ENCODE results near the gene ZNF804B.

GRCh38 chr7:89029864-89030263 is 270.4 kb downstream of the ZNF804B start:
- TF ChIP-seq MECOM (CRISPR knock-in tag; IDR thresholded peaks at IDR 0.05): no peak
- TF ChIP-seq PHF8 (IDR thresholded peaks at IDR 0.05; ENCODE audit: borderline replicate concordance, low read length): no peak
- TF ChIP-seq, protein P1, sequence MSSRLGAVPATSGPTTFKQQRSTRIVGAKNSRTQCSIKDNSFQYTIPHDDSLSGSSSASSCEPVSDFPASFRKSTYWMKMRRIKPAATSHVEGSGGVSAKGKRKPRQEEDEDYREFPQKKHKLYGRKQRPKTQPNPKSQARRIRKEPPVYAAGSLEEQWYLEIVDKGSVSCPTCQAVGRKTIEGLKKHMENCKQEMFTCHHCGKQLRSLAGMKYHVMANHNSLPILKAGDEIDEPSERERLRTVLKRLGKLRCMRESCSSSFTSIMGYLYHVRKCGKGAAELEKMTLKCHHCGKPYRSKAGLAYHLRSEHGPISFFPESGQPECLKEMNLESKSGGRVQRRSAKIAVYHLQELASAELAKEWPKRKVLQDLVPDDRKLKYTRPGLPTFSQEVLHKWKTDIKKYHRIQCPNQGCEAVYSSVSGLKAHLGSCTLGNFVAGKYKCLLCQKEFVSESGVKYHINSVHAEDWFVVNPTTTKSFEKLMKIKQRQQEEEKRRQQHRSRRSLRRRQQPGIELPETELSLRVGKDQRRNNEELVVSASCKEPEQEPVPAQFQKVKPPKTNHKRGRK (tag; IDR thresholded peaks at IDR 0.05): no peak
- TF ChIP-seq NCOA2 (IDR thresholded peaks at IDR 0.05; ENCODE audit: partially characterized antibody in 2 of 2): no peak
- no peak for TF ChIP-seq SETDB1 (IDR thresholded peaks at IDR 0.05; ENCODE audit: low read length)
- TF ChIP-seq, protein P2, sequence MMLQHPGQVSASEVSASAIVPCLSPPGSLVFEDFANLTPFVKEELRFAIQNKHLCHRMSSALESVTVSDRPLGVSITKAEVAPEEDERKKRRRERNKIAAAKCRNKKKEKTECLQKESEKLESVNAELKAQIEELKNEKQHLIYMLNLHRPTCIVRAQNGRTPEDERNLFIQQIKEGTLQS (IDR thresholded peaks at IDR 0.05): no peak
- TF ChIP-seq, protein P2 (CRISPR knock-in tag; conservative IDR thresholded peaks at IDR 0.05): no peak
- no peak for TF ChIP-seq HDAC6 (IDR thresholded peaks at IDR 0.05; ENCODE audit: low read depth, low read length)
- no peak for TF ChIP-seq ARID2 (IDR thresholded peaks at IDR 0.05)
- TF ChIP-seq CHD4 (IDR thresholded peaks at IDR 0.05; ENCODE audit: insufficient read depth, insufficient replicate concordance, low read depth, low read length, poor library complexity, severe bottlenecking): no peak
- TF ChIP-seq, protein P3, sequence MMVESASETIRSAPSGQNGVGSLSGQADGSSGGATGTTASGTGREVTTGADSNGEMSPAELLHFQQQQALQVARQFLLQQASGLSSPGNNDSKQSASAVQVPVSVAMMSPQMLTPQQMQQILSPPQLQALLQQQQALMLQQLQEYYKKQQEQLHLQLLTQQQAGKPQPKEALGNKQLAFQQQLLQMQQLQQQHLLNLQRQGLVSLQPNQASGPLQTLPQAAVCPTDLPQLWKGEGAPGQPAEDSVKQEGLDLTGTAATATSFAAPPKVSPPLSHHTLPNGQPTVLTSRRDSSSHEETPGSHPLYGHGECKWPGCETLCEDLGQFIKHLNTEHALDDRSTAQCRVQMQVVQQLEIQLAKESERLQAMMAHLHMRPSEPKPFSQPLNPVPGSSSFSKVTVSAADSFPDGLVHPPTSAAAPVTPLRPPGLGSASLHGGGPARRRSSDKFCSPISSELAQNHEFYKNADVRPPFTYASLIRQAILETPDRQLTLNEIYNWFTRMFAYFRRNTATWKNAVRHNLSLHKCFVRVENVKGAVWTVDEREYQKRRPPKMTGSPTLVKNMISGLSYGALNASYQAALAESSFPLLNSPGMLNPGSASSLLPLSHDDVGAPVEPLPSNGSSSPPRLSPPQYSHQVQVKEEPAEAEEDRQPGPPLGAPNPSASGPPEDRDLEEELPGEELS (CRISPR knock-in tag; IDR thresholded peaks at IDR 0.05; ENCODE audit: borderline replicate concordance): no peak
- TF ChIP-seq SRF (CRISPR knock-in tag; IDR thresholded peaks at IDR 0.05): no peak

All from K562 (cell line).